GM19468 (cell line): ENCODE results near the gene GLI2.

Source experiments
- ATAC-seq: cut with Tn5 transposase; IDR thresholded peaks from one replicate; pipeline ENCODE4 v1.9.1; 2021; ENCODE audit warnings: mild to moderate bottlenecking, moderate library complexity, moderate number of reproducible peaks; ENCODE audit not compliant: unreplicated experiment; ENCODE audit errors: extremely low read depth

Gene GLI2

GRCh38 chr2:120783371-120783791 lies 47.7 kb downstream of the GLI2 start:
- ATAC-seq, result no peak

GRCh38 chr2:120783969-120784372 lies 48.3 kb downstream of the GLI2 start:
- no peak for ATAC-seq
